ENCODE measurements around the gene COL9A3. TPM values are rescaled to one million over a fixed set of nuclear protein-coding genes. Genes with fewer than 3 reads are reported as not detected.

Gene COL9A3
- 573 to 576 TPM (median 576 TPM) in 3 replicates for total RNA-seq

DNA sequence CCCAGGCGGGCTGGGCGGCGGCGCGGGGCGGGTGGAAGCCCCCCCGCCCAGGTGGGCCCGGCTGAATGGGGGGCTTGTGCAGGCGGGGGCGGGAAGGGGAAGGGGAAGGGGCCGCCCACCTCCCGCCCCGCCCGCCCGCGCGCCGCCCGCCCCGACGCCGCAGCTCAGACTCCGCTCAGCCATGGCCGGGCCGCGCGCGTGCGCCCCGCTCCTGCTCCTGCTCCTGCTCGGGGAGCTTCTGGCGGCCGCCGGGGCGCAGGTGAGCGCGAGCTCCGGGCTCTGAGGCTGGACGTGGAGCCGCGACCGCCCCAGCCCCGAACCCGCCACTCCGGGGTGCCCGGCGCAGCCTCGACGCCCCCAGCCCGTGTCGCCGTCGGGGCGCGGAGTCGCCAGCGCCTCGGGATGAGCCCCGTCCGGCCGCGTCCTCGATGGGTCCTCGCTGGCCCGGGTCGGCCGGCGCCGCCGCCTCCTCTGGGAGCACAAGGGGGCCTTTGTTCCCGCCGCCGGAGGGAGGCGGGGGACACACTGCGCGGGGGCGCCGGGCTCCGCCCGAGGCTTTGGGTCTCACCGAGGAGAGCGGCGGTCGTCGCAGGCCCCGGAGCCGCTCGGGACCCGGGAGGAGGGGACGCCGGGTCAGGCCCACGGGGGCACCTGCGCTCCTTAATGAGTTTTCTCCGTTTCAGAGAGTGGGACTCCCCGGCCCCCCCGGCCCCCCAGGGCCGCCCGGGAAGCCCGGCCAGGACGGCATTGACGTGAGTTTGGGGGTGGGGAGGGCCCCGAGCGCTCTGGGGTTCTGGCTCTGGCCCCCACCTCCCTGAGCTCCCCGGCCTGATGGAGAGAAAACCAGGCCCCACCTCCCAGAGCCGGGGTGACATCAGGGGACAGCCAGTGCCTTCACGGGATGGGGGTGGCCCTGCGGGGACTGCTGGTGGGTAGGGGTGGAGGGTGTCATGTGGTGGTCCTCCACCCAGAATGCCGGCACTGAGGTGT is at the start of gene COL9A3:
Gene COL9A3, plus strand, starts transcription at position 167 of the 990 bp plus-strand sequence. Its CDS starts 15 bp downstream, at position 182.
- H3K4me3 Mint-ChIP-seq = peak within 1 kb of the TSS; percentile 74
- no peaks in the 10 kb centered on the region for H3K9me3 Mint-ChIP-seq
- peak in 1 of 2 experiments; percentile 64 for DNase-seq (ENCODE audit: low spot score in 2 of 2, unreplicated experiment in 2 of 2)
- TF ChIP-seq, protein P1, sequence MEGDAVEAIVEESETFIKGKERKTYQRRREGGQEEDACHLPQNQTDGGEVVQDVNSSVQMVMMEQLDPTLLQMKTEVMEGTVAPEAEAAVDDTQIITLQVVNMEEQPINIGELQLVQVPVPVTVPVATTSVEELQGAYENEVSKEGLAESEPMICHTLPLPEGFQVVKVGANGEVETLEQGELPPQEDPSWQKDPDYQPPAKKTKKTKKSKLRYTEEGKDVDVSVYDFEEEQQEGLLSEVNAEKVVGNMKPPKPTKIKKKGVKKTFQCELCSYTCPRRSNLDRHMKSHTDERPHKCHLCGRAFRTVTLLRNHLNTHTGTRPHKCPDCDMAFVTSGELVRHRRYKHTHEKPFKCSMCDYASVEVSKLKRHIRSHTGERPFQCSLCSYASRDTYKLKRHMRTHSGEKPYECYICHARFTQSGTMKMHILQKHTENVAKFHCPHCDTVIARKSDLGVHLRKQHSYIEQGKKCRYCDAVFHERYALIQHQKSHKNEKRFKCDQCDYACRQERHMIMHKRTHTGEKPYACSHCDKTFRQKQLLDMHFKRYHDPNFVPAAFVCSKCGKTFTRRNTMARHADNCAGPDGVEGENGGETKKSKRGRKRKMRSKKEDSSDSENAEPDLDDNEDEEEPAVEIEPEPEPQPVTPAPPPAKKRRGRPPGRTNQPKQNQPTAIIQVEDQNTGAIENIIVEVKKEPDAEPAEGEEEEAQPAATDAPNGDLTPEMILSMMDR (IDR thresholded peaks at IDR 0.05; ENCODE audit: unreplicated experiment) = no peak
- H3K27ac Mint-ChIP-seq = peak within 1 kb of the TSS; percentile 93
- peaks cover 35% of the 10 kb centered on the region for H3K4me1 Mint-ChIP-seq
- no peaks in the 10 kb centered on the region for H3K27me3 Mint-ChIP-seq (ENCODE audit: low read depth)
- H3K36me3 Mint-ChIP-seq = peaks cover 3% of the 10 kb centered on the region

DNA sequence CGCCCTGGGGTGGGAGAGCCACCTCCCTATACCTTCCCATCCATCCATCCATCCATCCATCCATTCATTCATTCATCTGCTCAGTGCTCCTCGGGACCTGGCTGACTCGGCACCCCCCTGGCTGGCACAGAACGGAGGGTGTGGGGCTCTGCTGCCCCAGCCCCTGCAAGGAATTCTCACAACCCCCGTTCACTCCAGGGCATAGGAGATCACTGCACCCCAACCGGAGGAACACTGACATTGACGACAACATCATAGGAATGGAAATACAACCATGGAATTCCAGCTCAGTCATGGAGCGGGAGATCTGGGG is 48.7 kb upstream of the COL9A3 start:
- peak overlapping the region; percentile 99 for H3K27ac Mint-ChIP-seq
- peak overlapping the region; percentile 38 for H3K4me3 Mint-ChIP-seq

DNA sequence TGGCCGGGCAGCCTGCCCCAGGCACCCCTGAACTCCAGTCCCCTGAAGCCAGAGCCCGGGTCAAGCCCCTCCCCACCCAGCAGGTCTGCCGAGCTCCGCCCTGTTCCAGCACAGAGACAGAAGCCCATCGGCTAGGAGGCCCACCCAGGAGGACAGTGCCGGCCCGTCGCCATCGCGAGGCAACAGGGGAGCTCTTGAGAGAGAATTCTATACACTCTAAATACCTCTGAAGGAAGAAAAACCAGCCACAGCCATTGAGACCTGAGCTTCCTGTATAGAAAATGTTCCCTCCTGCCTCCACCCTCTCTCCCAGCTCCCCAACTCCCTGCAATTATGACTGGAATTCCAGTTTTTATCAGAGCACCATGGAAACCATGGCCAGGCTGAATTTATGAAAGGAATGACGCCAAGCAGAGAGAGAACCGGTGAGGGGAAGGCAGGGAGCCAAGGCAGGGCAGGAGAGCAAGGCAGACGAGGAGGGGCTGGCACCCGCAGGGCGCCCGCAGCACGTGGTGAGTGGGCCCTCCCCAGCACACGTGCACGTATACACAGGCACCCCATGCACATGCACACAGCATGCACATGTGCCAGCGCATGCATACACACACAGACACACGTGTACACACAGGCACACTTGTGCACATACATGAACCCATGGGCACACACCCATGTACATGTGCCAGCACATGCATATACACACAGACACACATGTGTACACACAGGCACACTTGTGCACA is 48.1 kb upstream of the COL9A3 start:
- DNase-seq (ENCODE audit: low spot score in 2 of 2, unreplicated experiment in 2 of 2) = peak; percentile 54 to 75
- H3K27ac Mint-ChIP-seq = peak overlapping the region; percentile 99
- H3K9me3 Mint-ChIP-seq = no peaks in the 10 kb centered on the region
- TF ChIP-seq, protein P1 (IDR thresholded peaks at IDR 0.05; ENCODE audit: unreplicated experiment) = no peak
- H3K27me3 Mint-ChIP-seq (ENCODE audit: low read depth) = no peaks in the 10 kb centered on the region
- H3K36me3 Mint-ChIP-seq = no peaks in the 10 kb centered on the region
- H3K4me3 Mint-ChIP-seq = peak overlapping the region; percentile 38
- peaks cover 63% of the 10 kb centered on the region for H3K4me1 Mint-ChIP-seq

More for the DNA sequence above, 48.7 kb upstream of the COL9A3 start:
- Mint-ChIP-seq H3K27me3 (ENCODE audit: low read depth) (no peaks in the 10 kb centered on the region), H3K4me1 (peaks cover 58% of the 10 kb centered on the region), H3K9me3 (no peaks in the 10 kb centered on the region), H3K36me3 (no peaks in the 10 kb centered on the region)
- TF ChIP-seq, protein P1 (IDR thresholded peaks at IDR 0.05; ENCODE audit: unreplicated experiment) = no peak
- DNase-seq (ENCODE audit: low spot score in 2 of 2, unreplicated experiment in 2 of 2) = no peak

DNA sequence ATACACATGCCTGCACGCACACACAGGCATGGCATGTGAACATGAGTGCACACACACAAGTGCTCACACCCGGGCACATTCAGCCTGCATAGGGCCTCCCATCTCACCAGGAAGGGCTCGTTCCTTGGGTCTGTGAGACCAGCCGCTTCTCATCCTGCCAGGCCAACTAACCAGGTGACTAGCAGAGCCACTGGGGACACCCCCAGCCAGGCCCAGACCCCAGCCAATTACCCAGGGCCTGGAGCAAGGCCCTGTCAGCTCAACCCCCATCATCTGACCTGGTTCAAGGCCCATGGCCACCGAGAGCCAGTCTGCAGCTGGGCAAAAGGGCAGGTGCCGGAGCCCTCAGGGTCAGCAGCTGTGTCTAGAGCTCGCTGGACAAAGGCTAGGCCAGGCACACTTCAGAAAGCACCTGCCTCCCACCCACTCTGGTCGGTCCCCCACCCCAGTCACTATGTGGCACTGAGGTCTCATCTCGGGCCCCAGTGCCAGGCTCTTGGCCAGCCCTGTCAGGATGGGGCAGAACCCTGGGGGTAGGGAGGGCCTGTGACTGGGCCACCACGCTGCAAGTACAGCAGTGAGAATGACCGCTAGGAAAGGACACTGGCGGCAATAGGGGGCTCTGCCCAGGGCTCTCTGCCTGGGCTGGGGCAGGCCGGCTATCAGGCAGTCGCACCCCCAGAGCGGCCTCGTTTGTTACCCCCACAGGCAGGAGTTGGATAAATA is 47.3 kb upstream of the COL9A3 start:
- no peaks in the 10 kb centered on the region for H3K27me3 Mint-ChIP-seq (ENCODE audit: low read depth)
- H3K36me3 Mint-ChIP-seq = no peaks in the 10 kb centered on the region
- peak overlapping the region; percentile 99 for H3K27ac Mint-ChIP-seq
- H3K4me3 Mint-ChIP-seq = no peak overlapping the region
- TF ChIP-seq, protein P1 (IDR thresholded peaks at IDR 0.05; ENCODE audit: unreplicated experiment) = no peak
- H3K4me1 Mint-ChIP-seq = peaks cover 69% of the 10 kb centered on the region
- H3K9me3 Mint-ChIP-seq = no peaks in the 10 kb centered on the region
- DNase-seq (ENCODE audit: low spot score in 2 of 2, unreplicated experiment in 2 of 2) = no peak

DNA sequence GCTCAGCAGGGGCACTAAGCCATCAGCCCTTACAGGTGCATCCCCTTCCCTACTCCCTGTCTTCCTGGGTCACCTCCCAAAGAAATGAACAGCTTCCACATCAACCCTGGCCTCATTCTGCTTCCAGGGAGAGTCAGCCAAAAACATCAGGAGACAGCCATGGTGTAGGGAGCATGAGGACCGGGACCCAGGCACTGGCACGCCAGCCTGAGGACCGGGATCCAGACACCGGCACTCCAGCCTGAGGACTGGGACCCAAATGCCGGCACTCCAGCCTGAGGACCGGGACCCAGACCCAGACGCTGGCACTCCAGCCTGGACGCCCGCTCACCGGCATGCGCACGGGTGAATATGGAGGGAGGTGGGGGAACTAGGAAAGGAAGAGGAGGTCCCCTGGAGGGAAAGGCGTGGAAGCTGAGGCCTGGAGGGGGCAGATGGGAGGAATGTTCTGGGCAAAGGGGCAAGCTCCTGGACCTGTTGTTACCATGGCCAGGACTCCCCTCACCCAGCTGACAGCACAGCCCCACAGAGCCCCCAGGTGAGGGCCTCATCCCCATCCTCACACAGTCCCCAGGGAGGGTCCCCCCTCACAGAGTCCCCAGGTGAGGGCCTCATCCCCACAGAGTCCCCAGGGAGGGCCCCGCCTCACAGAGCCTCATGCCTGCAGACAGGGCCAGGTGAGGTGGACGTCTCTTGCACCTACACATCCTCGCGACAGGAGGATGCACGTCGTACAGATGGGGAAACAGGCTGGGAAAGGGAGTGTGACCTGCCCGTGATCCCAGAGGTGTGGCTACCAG is 46.5 kb upstream of the COL9A3 start:
- Mint-ChIP-seq H3K36me3 (no peaks in the 10 kb centered on the region), H3K9me3 (no peaks in the 10 kb centered on the region), H3K27ac (no peak overlapping the region), H3K4me3 (no peak overlapping the region), H3K27me3 (ENCODE audit: low read depth) (no peaks in the 10 kb centered on the region), H3K4me1 (peaks cover 68% of the 10 kb centered on the region)
- no peak for DNase-seq (ENCODE audit: low spot score in 2 of 2, unreplicated experiment in 2 of 2)
- TF ChIP-seq, protein P1 (IDR thresholded peaks at IDR 0.05; ENCODE audit: unreplicated experiment) = no peak

All from mesothelial cell of epicardium (in vitro differentiated cells).